Activated CD4-positive, alpha-beta T cell treated with anti-CD3 and anti-CD28 coated beads for 36 hours (primary cell): ENCODE data around the gene STRIP2. TPM values are rescaled to one million over a fixed set of nuclear protein-coding genes. Genes with fewer than 3 reads are reported as not detected.

Source experiments
- ATAC-seq: fragments of 200-7000 bp; cut with Tn5 transposase; one replicate; pipeline ENCODE4 v1.10.0; 2021; ENCODE audit warnings: mild to moderate bottlenecking, moderate library complexity
- CTCF ChIA-PET: fragments of 350-600 bp; sonication (Branson Sonifier 250); formaldehyde crosslinking; loops from one replicate; lab custom pipeline; 2021; ENCODE audit warnings: antibody characterized with exemption; lab: Charles Lee
- POLR2A ChIA-PET: fragments of 350-600 bp; sonication (Branson Sonifier 250); formaldehyde crosslinking; loops from one replicate; lab custom pipeline; 2021; ENCODE audit warnings: antibody characterized with exemption, inconsistent platforms; lab: Charles Lee
- DNase-seq: peaks from one replicate; pipeline ENCODE4 v3.0.0-alpha.2; 2020
- H3K27ac Mint-ChIP-seq: one replicate; pipeline ENCODE4 v1.8.0; 2021; ENCODE audit warnings: mixed read lengths
- H3K27me3 Mint-ChIP-seq: one replicate; pipeline ENCODE4 v1.8.0; 2021; ENCODE audit warnings: mixed read lengths
- H3K36me3 Mint-ChIP-seq: one replicate; pipeline ENCODE4 v1.8.0; 2021; ENCODE audit warnings: low read depth, mixed read lengths
- H3K4me1 Mint-ChIP-seq: one replicate; pipeline ENCODE4 v1.8.0; 2021; ENCODE audit warnings: mixed read lengths
- H3K4me3 Mint-ChIP-seq: one replicate; pipeline ENCODE4 v1.8.0; 2021; ENCODE audit warnings: mild to moderate bottlenecking, moderate library complexity, mixed read lengths
- H3K9me3 Mint-ChIP-seq: one replicate; pipeline ENCODE4 v1.8.0; 2021; ENCODE audit warnings: low read depth, mixed read lengths
- intact Hi-C, 2 experiments: fragments of 100-400 bp; cut with DNase I in 1 of 2; cut with micrococcal nuclease in 1 of 2; formaldehyde crosslinking; loops; one replicate each; pipeline versions ENCODE4 v1.14.2 to v1.15.1; 2022 to 2024; cut with DNase I, micrococcal nuclease
- total RNA-seq, 2 experiments: library from RNA; stranded (reverse); gene quantifications; one replicate each; pipeline ENCODE4 v1.2.3, GENCODE V29; 2021

STRIP2 gene
- total RNA-seq, 2 experiments from 2014 or later = 41.3 to 51.8 TPM

- no peaks in the 10 kb centered on the region for H3K4me1 Mint-ChIP-seq
- intact Hi-C loops = no loop called here
- POLR2A ChIA-PET = no interaction called here
- ATAC-seq (no peak), DNase-seq (no peak)
- peaks cover 2% of the 10 kb centered on the region for H3K9me3 Mint-ChIP-seq
- no peak overlapping the region for H3K27ac Mint-ChIP-seq
- no peak overlapping the region for H3K4me3 Mint-ChIP-seq
- no peaks in the 10 kb centered on the region for H3K27me3 Mint-ChIP-seq
- H3K36me3 Mint-ChIP-seq = peaks cover 69% of the 10 kb centered on the region
- CTCF ChIA-PET = interaction anchor here (0.8 to 2.6 kb wide), 3 partner anchors 13 to 86 kb away, joined by 3 to 11 read pairs (median 10); no protein-coding TSS in a partner anchor
Measured at GRCh38 chr7:129453510-129454248, 19.4 kb downstream of the STRIP2 start.

- no peaks in the 10 kb centered on the region for H3K4me1 Mint-ChIP-seq
- peaks cover 64% of the 10 kb centered on the region for H3K36me3 Mint-ChIP-seq
- H3K4me3 Mint-ChIP-seq = no peak overlapping the region
- no peaks in the 10 kb centered on the region for H3K27me3 Mint-ChIP-seq
- ChIA-PET POLR2A (no interaction called here), CTCF (interaction anchor here (0.8 to 2.6 kb wide), 2 partner anchors 14 to 20 kb away, joined by 3 to 10 read pairs; no protein-coding TSS in a partner anchor)
- intact Hi-C loops = no loop called here
- H3K9me3 Mint-ChIP-seq = no peaks in the 10 kb centered on the region
- no peak overlapping the region for H3K27ac Mint-ChIP-seq
- ATAC-seq (no peak), DNase-seq (no peak)
Measured at GRCh38 chr7:129454249-129454551, 20.0 kb downstream of the STRIP2 start.

GRCh38 chr7:129456421-129456820 is 22.2 kb downstream of the STRIP2 start:
- no peaks in the 10 kb centered on the region for H3K27me3 Mint-ChIP-seq
- ChIA-PET CTCF (no interaction called here), POLR2A (no interaction called here)
- H3K36me3 Mint-ChIP-seq = peaks cover 46% of the 10 kb centered on the region
- H3K27ac Mint-ChIP-seq = no peak overlapping the region
- H3K4me3 Mint-ChIP-seq = no peak overlapping the region
- ATAC-seq (no peak), DNase-seq (no peak)
- no peaks in the 10 kb centered on the region for H3K4me1 Mint-ChIP-seq
- intact Hi-C loops = no loop called here
- H3K9me3 Mint-ChIP-seq = no peaks in the 10 kb centered on the region

GRCh38 chr7:129457101-129457500 is 22.9 kb downstream of the STRIP2 start:
- Mint-ChIP-seq H3K27ac (no peak overlapping the region), H3K4me1 (no peaks in the 10 kb centered on the region), H3K9me3 (no peaks in the 10 kb centered on the region), H3K36me3 (peaks cover 40% of the 10 kb centered on the region), H3K27me3 (no peaks in the 10 kb centered on the region), H3K4me3 (no peak overlapping the region)
- intact Hi-C loops = no loop called here
- CTCF ChIA-PET = no interaction called here
- ATAC-seq (no peak), DNase-seq (no peak)
- POLR2A ChIA-PET = no interaction called here

- Mint-ChIP-seq H3K36me3 (peaks cover 32% of the 10 kb centered on the region), H3K27ac (no peak overlapping the region), H3K9me3 (no peaks in the 10 kb centered on the region), H3K4me1 (no peaks in the 10 kb centered on the region), H3K4me3 (no peak overlapping the region), H3K27me3 (no peaks in the 10 kb centered on the region)
- DNase-seq (no peak), ATAC-seq (no peak)
- POLR2A ChIA-PET = no interaction called here
- intact Hi-C loops = no loop called here
- CTCF ChIA-PET = interaction anchor here (0.8 kb wide), 1 partner anchor 11 kb away, joined by 3 read pairs; no protein-coding TSS in a partner anchor
Measured at GRCh38 chr7:129458171-129458570, 23.9 kb downstream of the STRIP2 start.

GRCh38 chr7:129461809-129462208 is 27.6 kb downstream of the STRIP2 start:
- intact Hi-C loops = no loop called here
- DNase-seq = no peak
- H3K4me3 Mint-ChIP-seq = no peak overlapping the region
- ATAC-seq = no peak
- no peaks in the 10 kb centered on the region for H3K4me1 Mint-ChIP-seq
- CTCF ChIA-PET = interaction anchor here (0.6 to 2.3 kb wide), 4 partner anchors 10 to 253 kb away, joined by 3 to 10 read pairs (median 6); no protein-coding TSS in a partner anchor
- no peaks in the 10 kb centered on the region for H3K27me3 Mint-ChIP-seq
- H3K27ac Mint-ChIP-seq = no peak overlapping the region
- H3K9me3 Mint-ChIP-seq = no peaks in the 10 kb centered on the region
- POLR2A ChIA-PET = no interaction called here
- peaks cover 25% of the 10 kb centered on the region for H3K36me3 Mint-ChIP-seq

- no peak overlapping the region for H3K27ac Mint-ChIP-seq
- ATAC-seq = no peak
- no peaks in the 10 kb centered on the region for H3K4me1 Mint-ChIP-seq
- H3K36me3 Mint-ChIP-seq = peaks cover 29% of the 10 kb centered on the region
- no peaks in the 10 kb centered on the region for H3K9me3 Mint-ChIP-seq
- no peaks in the 10 kb centered on the region for H3K27me3 Mint-ChIP-seq
- intact Hi-C loops = no loop called here
- POLR2A ChIA-PET = interaction anchor here (0.7 kb wide), 1 partner anchor 23 kb away, joined by 3 read pairs; no protein-coding TSS in a partner anchor
- no peak for DNase-seq
- no peak overlapping the region for H3K4me3 Mint-ChIP-seq
- CTCF ChIA-PET = interaction anchor here (0.6 to 2.3 kb wide), 5 partner anchors 9 to 395 kb away, joined by 3 to 10 read pairs (median 4); no protein-coding TSS in a partner anchor
Measured at GRCh38 chr7:129462420-129462819, 28.2 kb downstream of the STRIP2 start.

GRCh38 chr7:129464194-129464593 is 30.0 kb downstream of the STRIP2 start:
- H3K27me3 Mint-ChIP-seq = no peaks in the 10 kb centered on the region

GRCh38 chr7:129465080-129465479 is 30.8 kb downstream of the STRIP2 start:
- intact Hi-C loops = no loop called here

More at GRCh38 chr7:129464194-129464593, 30.0 kb downstream of the STRIP2 start:
- H3K4me3 Mint-ChIP-seq = no peak overlapping the region
- DNase-seq (no peak), ATAC-seq (no peak)
- POLR2A ChIA-PET = no interaction called here
- no peaks in the 10 kb centered on the region for H3K9me3 Mint-ChIP-seq
- intact Hi-C loops = no loop called here
- H3K36me3 Mint-ChIP-seq = peaks cover 42% of the 10 kb centered on the region
- CTCF ChIA-PET = interaction anchor here (0.6 to 4.2 kb wide), 4 partner anchors 96 to 366 kb away, joined by 3 to 15 read pairs (median 3); no protein-coding TSS in a partner anchor
- no peak overlapping the region for H3K27ac Mint-ChIP-seq
- H3K4me1 Mint-ChIP-seq = no peaks in the 10 kb centered on the region

GRCh38 chr7:129466796-129467195 is 32.6 kb downstream of the STRIP2 start:
- ATAC-seq (no peak), DNase-seq (no peak)
- Mint-ChIP-seq H3K4me3 (no peak overlapping the region), H3K27ac (no peak overlapping the region), H3K27me3 (no peaks in the 10 kb centered on the region), H3K9me3 (no peaks in the 10 kb centered on the region), H3K36me3 (peaks cover 55% of the 10 kb centered on the region), H3K4me1 (peaks cover 16% of the 10 kb centered on the region)
- CTCF ChIA-PET = interaction anchor here (0.8 to 4.2 kb wide), 3 partner anchors 95 to 248 kb away, joined by 3 to 15 read pairs (median 3); no protein-coding TSS in a partner anchor
- POLR2A ChIA-PET = no interaction called here
- intact Hi-C loops = no loop called here

More at GRCh38 chr7:129465080-129465479, 30.8 kb downstream of the STRIP2 start:
- H3K4me1 Mint-ChIP-seq = peaks cover 2% of the 10 kb centered on the region
- ATAC-seq (no peak), DNase-seq (no peak)
- no peaks in the 10 kb centered on the region for H3K27me3 Mint-ChIP-seq
- CTCF ChIA-PET = interaction anchor here (0.6 to 4.2 kb wide), 4 partner anchors 13 to 365 kb away, joined by 3 to 15 read pairs (median 3); no protein-coding TSS in a partner anchor
- H3K36me3 Mint-ChIP-seq = peaks cover 44% of the 10 kb centered on the region
- no peak overlapping the region for H3K27ac Mint-ChIP-seq
- H3K4me3 Mint-ChIP-seq = no peak overlapping the region
- POLR2A ChIA-PET = no interaction called here
- H3K9me3 Mint-ChIP-seq = no peaks in the 10 kb centered on the region

GRCh38 chr7:129468087-129468486 is 33.9 kb downstream of the STRIP2 start:
- H3K4me3 Mint-ChIP-seq = no peak overlapping the region
- ChIA-PET POLR2A (no interaction called here), CTCF (interaction anchor here (1.2 to 4.5 kb wide), 3 partner anchors 67 to 125 kb away, joined by 3 to 34 read pairs (median 5); no protein-coding TSS in a partner anchor)
- peaks cover 55% of the 10 kb centered on the region for H3K36me3 Mint-ChIP-seq
- ATAC-seq (no peak), DNase-seq (no peak)
- H3K27ac Mint-ChIP-seq = no peak overlapping the region
- intact Hi-C loops = no loop called here
- no peaks in the 10 kb centered on the region for H3K9me3 Mint-ChIP-seq
- H3K4me1 Mint-ChIP-seq = peaks cover 16% of the 10 kb centered on the region
- no peaks in the 10 kb centered on the region for H3K27me3 Mint-ChIP-seq
